ENCODE results near the gene DTX3. TPM values are rescaled to one million over a fixed set of nuclear protein-coding genes. Genes with fewer than 3 reads are reported as not detected.
"Not testable (repeated sequence)": the region's sequence is repeated elsewhere in the genome, so short reads cannot be mapped to it uniquely, and the experiment has no call there.

The DTX3 gene
- total RNA-seq, 1 donor from 2014 or later, result 25.7 TPM

DNA sequence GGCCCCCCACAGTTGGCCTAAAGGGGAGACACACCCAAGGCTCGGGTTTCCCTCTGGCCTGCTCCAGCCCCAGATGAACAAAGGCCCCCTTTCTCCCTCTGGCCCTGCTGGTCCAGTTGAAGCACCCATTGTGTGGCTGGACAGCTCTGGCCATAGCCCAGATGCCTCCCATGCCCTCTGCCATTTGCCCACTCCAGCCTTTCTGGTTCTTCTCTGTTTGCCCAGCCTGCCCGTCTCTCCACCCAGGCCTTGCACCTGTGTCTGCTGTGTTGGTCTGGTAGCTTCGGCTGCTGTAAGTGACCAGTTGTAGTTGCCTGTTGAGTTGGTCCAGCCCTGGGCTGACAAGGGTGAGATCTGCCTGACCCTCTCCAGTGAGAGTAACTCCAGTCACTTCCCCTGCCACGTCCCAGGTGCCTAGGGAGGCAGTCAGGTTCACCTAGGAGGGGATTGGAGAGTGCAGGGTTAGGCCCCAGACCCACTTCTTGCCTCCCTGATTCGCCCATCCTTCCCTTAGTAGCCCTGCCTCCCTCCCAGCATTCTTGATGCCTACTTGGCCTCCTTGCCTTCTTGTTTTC is 25.4 kb downstream of the DTX3 start:
- intact Hi-C loops (cut with micrococcal nuclease), result no loop called here

DNA sequence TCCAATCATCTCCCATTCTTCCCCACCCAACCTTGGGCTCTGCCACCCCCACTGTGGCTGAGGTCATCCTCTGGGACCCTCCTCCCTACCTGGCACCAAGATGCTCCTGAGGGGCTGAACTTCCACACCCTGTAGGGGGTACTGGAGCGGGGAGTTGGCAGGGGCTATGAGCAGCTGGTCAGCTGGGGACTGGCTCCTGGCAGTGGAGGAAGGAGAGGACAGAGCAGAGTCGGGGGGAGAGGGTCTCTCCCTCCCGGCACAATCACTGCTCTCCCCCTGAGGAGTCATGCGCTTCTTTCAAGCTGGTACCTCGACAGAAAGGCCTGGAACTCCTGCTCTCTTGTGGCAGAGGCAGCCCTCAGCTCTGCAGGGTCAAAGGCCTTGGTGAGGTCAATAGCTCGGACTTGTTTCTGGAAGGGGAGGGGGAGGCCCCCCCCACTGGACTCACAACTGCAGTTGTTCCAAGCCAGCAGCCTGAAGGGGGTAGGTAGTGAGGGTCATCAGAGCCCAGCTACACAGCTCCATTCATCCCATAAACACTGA is 26.3 kb downstream of the DTX3 start:
- intact Hi-C loops (cut with micrococcal nuclease), result no loop called here

- intact Hi-C loops (cut with micrococcal nuclease), result loop anchor here (2.0 kb wide), 1 partner anchor 391 kb away; no protein-coding TSS in a partner anchor
Measured at GRCh38 chr12:57631566-57632072, 27.0 kb downstream of the DTX3 start.

DNA sequence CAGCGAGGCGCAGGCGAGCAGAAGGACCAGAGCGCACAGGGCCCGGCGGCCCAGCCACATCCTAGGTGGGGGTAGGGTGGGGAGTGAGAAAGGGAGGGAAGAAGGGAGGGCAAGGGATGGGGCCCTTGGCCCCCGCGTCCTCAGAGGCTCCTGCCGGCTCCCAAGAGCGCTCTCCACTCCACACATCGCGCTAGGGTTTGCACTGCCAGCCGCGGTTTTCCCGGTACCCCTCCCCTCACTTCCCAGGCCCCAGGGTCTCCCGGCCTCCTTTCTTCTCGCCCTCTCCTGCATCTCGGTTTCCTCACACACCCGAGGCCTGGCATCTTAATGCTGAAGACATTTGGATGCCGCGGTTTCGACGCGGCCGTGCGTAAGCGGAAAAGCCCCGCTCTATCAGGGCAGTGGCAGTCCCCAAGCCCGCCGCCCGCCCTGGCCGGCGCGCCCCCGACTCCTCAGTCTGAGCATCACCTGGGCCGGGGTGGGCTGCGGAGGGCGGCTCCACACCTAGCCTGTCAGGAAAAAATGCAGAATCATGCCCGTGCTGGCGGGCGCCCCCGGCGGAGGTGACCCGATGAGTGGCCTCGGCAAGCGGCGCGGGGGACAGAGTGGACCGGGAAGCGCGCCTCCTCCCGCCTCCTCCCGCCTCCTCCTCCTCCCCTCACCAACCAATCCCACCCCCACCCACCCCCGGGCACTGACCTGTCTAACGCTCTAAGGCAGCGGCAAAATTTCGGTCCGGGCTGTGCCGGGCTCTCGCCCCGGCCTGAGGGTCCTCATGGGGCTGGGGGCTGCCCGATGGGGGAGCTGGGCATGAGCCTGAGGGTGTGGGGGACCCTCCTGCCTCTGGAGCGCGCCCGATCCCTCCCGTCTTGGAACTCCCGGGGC is 27.7 kb downstream of the DTX3 start:
- intact Hi-C loops (cut with micrococcal nuclease), result loop anchor here (2.0 kb wide), 1 partner anchor 392 kb away; no protein-coding TSS in a partner anchor

DNA sequence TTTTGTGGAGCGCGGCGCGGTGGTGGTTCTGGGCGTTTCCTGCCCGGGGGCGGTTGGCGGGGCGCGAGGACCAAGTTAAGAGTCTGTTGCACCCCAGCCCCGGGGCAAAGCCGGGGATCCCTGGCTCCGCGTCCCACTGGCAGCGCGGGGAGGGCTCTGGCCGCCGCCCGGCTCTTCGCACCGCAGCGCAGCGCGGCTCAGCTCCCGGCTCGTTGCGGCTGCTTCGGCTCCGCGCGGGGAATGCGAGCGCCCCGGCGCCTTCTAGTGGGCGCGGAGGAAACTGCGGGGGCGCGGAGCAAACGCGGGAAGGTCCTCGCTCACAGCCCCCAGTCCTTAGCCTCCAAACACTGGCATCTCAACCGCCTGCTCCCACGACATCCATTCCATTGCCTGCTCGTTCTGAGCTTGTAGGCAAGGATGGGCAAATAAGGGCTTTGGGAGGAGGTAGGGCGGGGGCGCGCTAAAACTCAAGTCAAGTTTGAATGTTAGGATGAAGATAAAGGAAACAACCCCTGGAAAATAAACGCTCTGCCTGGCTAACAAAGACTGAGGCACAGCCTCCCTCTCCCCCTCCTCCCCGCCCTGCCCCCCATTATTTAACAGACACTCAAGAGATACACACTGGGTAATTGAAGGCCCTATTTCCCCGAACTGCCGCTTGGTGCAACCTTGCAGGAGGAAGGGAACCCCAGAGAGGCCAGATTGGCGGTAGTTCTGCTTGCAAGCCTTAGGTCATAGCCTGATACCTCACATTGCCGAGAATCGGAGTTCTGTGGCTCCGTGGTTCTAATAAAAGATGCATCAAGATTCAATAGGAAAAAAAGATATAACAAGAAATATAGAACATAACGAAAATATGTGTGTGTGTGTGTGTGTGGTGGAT is 28.6 kb downstream of the DTX3 start, which contains the start of gene B4GALNT1:
Gene B4GALNT1, minus strand, starts transcription at position 244 of the 883 bp plus-strand sequence. CDS start 1,069 bp downstream, outside the sequence.
- intact Hi-C loops (cut with micrococcal nuclease), result loop anchor here (1.0 to 2.0 kb wide), 6 partner anchors 12 to 392 kb away; partner anchors contain the start of gene GLI1

GRCh38 chr12:57636731-57637130 is 32.1 kb downstream of the DTX3 start:
- intact Hi-C loops (cut with micrococcal nuclease), result not testable (repeated sequence)

GRCh38 chr12:57637364-57637763 is 32.7 kb downstream of the DTX3 start:
- intact Hi-C loops (cut with micrococcal nuclease), result no loop called here

GRCh38 chr12:57638096-57638495 is 33.5 kb downstream of the DTX3 start:
- intact Hi-C loops (cut with micrococcal nuclease), result no loop called here

DNA sequence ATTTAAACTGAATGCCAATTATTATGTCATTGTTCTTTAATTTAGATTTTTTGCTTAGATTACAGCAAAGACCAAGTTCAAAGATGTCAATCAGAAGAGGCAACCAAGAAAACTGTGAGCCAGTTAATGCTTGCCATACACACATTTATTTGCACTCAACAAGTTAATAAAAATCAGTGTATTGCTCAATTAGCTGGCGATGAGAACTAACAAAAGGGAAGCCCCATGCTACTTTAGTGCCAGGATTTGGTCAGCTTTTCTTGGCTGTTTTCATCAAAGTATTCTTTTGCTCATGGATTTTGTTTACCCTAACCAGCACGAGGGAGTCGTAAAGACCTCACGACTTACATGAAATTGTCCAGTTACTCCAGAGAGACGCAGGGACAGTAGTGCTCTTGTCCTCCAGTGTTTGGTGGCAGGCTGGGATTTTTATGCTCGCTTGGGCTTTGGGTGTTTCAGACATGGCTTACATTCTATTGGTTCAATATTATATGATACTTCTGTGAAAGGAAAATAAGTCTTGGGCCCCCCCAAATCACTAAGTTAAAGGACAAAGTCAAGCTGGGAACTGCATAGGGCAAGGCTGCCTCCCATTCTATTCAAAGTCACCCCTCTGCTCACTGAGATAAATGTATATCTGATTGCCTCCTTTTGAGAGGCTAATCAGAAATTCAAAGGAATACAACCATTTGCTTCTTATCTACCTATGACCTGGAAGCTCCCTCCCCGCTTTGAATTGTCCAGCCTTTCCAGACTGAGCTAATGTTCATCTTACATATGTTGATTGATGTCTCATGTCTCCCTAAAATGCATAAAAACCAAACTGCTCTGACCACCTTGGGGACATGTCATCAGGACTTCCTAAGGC is 35.8 kb downstream of the DTX3 start:
- intact Hi-C loops (cut with micrococcal nuclease), result no loop called here

DNA sequence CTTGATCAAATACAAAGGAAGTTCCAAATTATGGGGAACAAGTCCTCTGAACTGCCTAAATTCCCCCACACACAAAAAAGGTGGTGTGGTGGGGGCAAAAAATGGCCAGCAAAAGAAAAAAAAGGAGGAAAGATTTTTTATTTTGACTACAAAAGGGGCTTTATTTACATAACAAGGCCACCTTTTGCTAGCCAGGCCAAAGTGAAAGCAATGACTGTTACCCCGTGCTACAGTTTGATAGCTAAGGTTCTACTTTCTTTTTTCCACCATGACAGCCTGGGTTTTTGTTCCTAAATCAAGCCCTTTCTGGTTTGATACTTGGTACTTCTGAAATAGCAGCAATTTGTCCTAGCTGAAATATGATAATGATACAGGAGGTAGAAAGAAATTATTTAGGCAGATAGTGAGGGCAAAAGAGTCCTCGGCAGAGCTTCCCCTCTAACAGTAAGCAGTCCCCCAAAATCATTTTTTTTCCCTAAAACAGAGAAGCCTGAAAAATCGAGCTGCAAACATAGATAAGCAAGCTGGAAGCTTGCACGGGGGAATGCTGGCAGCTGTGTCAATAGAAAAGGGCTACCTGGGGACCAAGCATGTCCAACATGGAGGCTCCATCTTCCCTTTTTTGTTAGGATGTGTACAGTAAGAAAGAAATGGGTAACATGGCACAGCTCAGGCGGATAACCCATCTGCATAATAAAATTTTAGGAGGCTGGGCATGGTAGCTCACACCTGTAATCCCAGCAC is 37.2 kb downstream of the DTX3 start:
- intact Hi-C loops (cut with micrococcal nuclease), result no loop called here

GRCh38 chr12:57645990-57646658 is 41.5 kb downstream of the DTX3 start:
- intact Hi-C loops (cut with micrococcal nuclease), result not testable (repeated sequence)

GRCh38 chr12:57646659-57647049 is 42.0 kb downstream of the DTX3 start:
- intact Hi-C loops (cut with micrococcal nuclease), result not testable (repeated sequence)

DNA sequence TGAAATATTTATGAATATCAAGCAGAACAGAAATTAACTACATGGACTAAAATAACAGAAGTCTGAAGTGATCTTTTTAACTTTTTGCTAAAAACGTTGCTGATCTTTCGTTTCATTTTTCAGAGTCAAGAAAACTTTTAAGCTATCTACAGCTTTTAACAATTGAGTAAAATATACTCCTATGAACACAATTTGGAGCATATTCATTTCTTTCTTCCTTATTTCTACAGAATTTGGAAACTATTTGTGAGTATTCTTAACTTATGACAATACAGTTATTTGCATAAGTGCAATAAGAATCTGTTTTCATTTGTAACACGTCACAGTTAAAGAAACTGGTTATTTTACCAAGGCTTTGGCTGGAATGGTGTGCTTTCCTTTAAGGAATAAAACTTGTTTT is 49.4 kb downstream of the DTX3 start:
- intact Hi-C loops (cut with micrococcal nuclease), result no loop called here

GRCh38 chr12:57655541-57656240 is 51.1 kb downstream of the DTX3 start:
- intact Hi-C loops (cut with micrococcal nuclease), result no loop called here

- intact Hi-C loops (cut with micrococcal nuclease), result not testable (repeated sequence)
Measured at GRCh38 chr12:57656408-57656807, 51.8 kb downstream of the DTX3 start.

DNA sequence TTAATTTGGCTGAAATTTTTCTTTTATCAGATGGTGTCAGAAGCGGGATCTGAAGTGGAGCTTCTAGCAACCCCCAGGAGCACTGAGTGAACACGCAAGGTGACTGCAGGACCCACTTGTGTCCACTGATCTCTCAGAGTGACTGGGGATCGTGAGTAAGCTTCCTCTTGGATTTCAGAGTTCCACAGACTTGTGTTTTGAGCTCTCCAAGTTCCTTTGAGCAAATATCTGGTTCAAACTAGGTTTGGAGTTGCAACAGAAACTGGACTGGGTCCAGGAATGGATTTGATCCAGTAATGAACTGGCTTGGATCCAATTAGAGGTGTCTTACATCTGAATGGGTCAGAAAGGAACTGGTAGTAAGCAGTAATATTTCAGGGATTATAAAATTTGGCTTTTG is 53.1 kb downstream of the DTX3 start:
- intact Hi-C loops (cut with micrococcal nuclease), result no loop called here

DNA sequence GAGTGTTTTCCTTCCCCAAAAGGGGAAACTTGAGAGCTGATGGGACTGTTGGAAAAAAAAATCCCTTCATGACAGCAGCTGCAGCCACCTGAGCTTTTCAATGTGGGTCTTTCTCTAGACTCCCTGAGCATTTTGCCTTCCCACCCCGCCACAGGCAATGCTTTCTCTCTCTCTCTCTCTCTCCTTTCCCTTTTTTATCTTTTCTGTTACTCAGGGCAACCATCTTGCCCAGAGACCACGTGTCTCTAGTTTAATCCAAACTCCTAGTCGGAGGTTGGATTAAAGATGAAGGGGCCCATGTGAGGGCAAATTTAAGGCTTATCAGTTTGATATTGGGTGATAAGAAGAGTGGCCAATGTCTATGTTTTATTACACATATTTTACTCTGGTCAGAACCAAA is 54.3 kb downstream of the DTX3 start:
- intact Hi-C loops (cut with micrococcal nuclease), result no loop called here
